Measurements from ENCODE around the gene MOGAT2. TPM values are rescaled to one million over a fixed set of nuclear protein-coding genes. Genes with fewer than 3 reads are reported as not detected.

MOGAT2 gene
- total and polyA plus RNA-seq, 2 of the 13 experiments (the other 11 are each of a cell fraction or from before 2014, with no cell fraction given) = 27.2 to 27.8 TPM

DNA sequence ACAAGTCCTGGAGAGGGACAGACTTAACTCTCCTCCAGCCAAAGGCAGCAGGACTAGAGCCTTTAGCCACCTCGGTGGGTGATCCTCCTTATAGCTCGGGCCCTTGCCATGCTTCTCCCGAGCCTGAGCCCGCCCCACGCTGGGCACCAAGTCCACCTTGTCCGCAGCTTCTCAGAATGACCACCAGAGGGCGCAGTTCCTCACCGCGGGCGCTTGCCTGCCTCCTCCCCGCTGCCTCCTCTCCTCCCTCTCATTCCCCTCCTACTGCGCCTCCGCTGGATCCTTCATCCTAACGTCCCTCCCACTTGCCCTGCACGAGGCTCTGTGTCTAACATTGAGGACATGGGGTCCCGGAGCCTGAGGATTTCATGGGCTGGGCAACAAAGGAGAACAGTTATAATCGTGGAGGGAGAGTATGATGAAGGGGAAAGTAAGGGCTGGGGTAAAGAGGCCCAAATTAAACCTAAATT is 11.3 kb upstream of the MOGAT2 start (continued):
- TF ChIP-seq, protein P1, sequence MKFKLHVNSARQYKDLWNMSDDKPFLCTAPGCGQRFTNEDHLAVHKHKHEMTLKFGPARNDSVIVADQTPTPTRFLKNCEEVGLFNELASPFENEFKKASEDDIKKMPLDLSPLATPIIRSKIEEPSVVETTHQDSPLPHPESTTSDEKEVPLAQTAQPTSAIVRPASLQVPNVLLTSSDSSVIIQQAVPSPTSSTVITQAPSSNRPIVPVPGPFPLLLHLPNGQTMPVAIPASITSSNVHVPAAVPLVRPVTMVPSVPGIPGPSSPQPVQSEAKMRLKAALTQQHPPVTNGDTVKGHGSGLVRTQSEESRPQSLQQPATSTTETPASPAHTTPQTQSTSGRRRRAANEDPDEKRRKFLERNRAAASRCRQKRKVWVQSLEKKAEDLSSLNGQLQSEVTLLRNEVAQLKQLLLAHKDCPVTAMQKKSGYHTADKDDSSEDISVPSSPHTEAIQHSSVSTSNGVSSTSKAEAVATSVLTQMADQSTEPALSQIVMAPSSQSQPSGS (CRISPR knock-in tag; IDR thresholded peaks at IDR 0.05) = no peak
- TF ChIP-seq ZNF382 (CRISPR knock-in tag; IDR thresholded peaks at IDR 0.05; ENCODE audit: borderline replicate concordance) (no peak), ZNF362 (CRISPR knock-in tag; IDR thresholded peaks at IDR 0.05; ENCODE audit: borderline replicate concordance) (no peak), ZNF251 (CRISPR knock-in tag; IDR thresholded peaks at IDR 0.05) (no peak), ZNF138 (CRISPR knock-in tag; IDR thresholded peaks at IDR 0.05; ENCODE audit: low read depth) (no peak), ZNF7 (CRISPR knock-in tag; IDR thresholded peaks at IDR 0.05) (no peak), MYNN (CRISPR knock-in tag; IDR thresholded peaks at IDR 0.05; ENCODE audit: low read depth) (no peak), ZFP37 (CRISPR knock-in tag; IDR thresholded peaks at IDR 0.05; ENCODE audit: borderline replicate concordance) (no peak), SETDB1 (CRISPR knock-in tag; IDR thresholded peaks at IDR 0.05; ENCODE audit: borderline replicate concordance) (no peak), MED8 (CRISPR knock-in tag; IDR thresholded peaks at IDR 0.05; ENCODE audit: insufficient replicate concordance) (no peak), ZFP36 (IDR thresholded peaks at IDR 0.05; ENCODE audit: borderline replicate concordance, low read depth, low read length, partially characterized antibody) (no peak), CREBL2 (CRISPR knock-in tag; IDR thresholded peaks at IDR 0.05; ENCODE audit: borderline replicate concordance) (no peak), ZNF430 (CRISPR knock-in tag; IDR thresholded peaks at IDR 0.05) (no peak), ZNF781 (CRISPR knock-in tag; IDR thresholded peaks at IDR 0.05; ENCODE audit: borderline replicate concordance, not compliant biosample characterization) (no peak), KDM4B (CRISPR knock-in tag; IDR thresholded peaks at IDR 0.05) (no peak), GPN1 (CRISPR knock-in tag; IDR thresholded peaks at IDR 0.05; ENCODE audit: borderline replicate concordance) (no peak), FOXA1 (IDR thresholded peaks at IDR 0.05) (no peak), FOXA1 (CRISPR knock-in tag; IDR thresholded peaks at IDR 0.05) (no peak)
- TF ChIP-seq, protein P2, sequence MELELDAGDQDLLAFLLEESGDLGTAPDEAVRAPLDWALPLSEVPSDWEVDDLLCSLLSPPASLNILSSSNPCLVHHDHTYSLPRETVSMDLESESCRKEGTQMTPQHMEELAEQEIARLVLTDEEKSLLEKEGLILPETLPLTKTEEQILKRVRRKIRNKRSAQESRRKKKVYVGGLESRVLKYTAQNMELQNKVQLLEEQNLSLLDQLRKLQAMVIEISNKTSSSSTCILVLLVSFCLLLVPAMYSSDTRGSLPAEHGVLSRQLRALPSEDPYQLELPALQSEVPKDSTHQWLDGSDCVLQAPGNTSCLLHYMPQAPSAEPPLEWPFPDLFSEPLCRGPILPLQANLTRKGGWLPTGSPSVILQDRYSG (CRISPR knock-in tag; IDR thresholded peaks at IDR 0.05) = no peak
- TF ChIP-seq, protein P3, sequence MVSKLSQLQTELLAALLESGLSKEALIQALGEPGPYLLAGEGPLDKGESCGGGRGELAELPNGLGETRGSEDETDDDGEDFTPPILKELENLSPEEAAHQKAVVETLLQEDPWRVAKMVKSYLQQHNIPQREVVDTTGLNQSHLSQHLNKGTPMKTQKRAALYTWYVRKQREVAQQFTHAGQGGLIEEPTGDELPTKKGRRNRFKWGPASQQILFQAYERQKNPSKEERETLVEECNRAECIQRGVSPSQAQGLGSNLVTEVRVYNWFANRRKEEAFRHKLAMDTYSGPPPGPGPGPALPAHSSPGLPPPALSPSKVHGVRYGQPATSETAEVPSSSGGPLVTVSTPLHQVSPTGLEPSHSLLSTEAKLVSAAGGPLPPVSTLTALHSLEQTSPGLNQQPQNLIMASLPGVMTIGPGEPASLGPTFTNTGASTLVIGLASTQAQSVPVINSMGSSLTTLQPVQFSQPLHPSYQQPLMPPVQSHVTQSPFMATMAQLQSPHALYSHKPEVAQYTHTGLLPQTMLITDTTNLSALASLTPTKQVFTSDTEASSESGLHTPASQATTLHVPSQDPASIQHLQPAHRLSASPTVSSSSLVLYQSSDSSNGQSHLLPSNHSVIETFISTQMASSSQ (IDR thresholded peaks at IDR 0.05; ENCODE audit: low read depth) = no peak
- TF ChIP-seq, protein P3 (CRISPR knock-in tag; IDR thresholded peaks at IDR 0.05; ENCODE audit: borderline replicate concordance) = no peak
- TF ChIP-seq, protein P4, sequence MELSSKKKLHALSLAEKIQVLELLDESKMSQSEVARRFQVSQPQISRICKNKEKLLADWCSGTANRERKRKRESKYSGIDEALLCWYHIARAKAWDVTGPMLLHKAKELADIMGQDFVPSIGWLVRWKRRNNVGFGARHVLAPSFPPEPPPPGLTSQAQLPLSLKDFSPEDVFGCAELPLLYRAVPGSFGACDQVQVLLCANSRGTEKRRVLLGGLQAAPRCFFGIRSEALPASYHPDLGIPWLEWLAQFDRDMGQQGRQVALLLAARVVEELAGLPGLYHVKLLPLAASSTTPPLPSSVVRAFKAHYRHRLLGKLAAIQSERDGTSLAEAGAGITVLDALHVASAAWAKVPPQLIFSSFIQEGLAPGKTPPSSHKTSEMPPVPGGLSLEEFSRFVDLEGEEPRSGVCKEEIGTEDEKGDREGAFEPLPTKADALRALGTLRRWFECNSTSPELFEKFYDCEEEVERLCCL (CRISPR knock-in tag; IDR thresholded peaks at IDR 0.05; ENCODE audit: borderline replicate concordance) = no peak
